ENCODE measurements around the gene TRIM67. TPM values are rescaled to one million over a fixed set of nuclear protein-coding genes. Genes with fewer than 3 reads are reported as not detected.

TRIM67 gene
- total RNA-seq, 1 donor from 2014 or later = 0.22 TPM

DNA sequence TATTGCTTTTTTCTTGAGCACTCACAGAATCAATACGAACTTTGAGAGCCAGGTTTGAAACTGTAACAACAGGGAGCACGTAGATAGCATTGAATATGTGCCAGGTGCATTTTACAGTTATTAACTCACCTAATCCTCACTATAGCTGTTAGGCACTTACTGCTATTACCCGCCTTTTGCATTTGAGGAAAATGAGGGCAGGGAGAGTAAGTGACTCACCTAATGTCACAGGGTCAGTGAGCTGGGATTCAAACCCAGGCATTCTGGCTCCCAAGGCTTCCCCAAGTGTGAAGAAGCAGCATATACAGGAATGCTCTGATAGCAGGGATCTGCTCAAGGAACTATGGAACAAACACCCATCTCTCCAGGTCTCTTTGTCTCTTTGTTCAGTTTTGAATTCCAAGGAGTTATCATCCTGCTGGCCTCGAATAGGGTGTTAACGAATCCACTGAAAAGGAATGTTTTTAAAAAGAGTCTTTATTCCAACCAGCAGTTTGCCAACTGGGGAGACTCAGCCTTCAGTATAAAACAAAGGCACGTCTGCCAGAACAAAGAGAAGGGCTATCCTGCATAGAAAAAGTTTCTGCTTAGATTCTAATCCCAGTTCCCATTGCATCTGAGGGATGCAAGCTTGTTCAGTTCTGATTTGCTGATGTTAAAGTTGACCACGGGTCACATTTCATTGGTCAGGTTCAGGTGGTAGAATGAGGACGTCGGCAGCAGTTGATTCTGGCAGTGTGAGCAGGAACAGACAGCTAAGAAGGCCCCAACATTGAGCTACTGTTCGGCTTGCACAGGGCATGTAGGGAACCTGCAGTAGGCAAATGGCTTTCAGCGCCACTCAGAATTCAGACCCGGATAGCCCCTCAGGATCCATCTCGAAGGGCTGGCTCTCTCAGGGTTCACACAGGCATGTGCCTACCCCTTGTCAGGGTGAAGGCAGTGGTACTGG, 22.1 kb downstream of the TRIM67 start:
- peak; percentile 30 for DNase-seq (ENCODE audit: low spot score)

DNA sequence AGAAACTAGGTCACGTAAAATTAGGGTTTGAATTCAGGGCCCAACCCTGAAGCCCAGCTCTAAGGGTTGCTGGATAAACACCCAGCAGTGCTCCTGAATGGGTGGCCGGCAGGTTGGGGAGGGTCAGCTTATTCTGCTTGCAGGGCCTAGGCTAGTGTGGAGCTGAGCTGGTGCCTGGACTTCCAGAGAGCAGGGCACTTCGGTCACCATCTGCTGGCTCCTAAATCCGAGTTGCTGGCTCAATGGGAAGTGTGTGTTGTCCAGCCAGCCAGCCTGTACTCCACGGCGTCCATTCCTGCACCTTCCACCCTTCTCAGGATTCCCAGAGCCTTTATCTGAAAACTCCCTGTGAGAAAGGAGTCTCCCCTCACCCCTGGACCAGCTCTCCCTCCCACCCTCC, 23.0 kb downstream of the TRIM67 start:
- peak; percentile 69 for DNase-seq (ENCODE audit: low spot score)

DNA sequence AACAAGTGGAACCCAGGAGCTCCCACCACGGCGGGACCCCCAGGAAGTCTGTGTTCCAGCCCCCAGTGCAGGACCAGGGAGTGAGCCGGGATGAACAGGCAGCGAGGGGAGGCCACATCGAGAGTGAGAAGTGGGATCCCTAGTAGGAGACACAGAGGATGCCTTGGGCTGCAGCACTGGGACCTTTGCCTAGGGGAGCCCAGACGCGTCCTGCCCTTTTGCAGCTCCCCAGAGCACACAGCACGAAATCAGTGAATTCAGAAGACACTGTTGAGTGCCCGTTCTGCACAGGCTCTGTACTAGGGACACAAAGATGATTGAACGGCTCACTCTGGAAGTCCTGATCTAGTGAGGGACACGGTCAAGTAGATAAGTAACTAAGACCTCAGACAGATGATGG, 23.5 kb downstream of the TRIM67 start:
- DNase-seq (ENCODE audit: low spot score) = peak; percentile 68

DNA sequence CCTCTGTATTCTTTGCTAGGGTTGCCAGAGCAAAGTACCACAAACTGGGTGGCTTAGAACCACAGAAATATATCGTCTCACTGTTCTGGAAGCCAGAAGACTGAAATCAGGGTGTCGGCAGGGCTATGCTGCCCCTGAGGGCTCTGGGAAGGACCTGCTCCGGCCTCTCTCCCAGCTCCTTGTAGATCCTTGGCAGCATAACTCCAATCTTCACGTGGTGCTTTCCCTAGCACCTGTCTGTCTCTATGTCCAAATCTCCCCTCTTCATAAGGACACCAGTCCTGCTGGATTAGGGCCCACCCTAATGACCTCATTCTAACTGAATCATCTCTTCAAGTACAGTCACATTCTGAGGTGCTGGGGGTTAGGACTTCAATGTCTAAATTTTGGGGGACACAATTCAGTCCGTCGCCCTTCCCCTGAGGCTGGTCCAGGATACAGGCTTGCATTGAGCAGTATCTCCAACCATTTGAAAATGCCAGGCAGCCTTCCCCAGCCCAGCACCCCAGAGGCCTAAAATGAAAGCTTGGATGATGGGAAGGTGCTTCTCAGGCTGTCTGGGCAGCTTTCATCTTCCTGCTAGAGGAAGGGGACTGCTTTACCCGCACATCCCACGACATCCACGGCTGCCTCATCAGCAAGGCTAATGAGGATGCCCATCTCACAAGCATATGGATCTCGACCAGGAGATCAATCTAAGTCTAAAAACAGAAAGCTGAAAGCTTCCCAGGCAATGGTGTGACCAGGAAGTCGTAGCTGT, 24.7 kb downstream of the TRIM67 start:
- peak; percentile 53 for DNase-seq (ENCODE audit: low spot score)

DNA sequence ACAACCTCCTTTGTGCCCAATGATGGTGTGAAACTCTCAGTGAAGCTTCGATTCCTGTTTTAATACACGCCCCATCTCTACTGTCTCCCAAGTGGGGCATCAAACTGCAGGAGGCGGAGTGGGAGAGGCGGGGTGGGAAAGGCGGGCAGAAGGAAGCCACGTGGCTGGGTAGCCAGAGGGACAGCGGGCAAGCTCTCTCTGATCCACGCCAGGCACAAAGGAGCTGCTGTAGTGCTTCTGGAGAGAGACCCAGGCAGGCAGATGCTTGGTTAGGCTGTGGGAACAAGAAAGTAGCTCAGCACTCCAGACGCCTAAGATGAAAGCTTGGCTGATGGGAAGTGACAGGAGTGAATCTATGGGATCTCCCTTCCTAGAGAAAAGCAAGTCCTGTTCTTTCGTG, 25.7 kb downstream of the TRIM67 start:
- peak; percentile 47 for DNase-seq (ENCODE audit: low spot score)

DNA sequence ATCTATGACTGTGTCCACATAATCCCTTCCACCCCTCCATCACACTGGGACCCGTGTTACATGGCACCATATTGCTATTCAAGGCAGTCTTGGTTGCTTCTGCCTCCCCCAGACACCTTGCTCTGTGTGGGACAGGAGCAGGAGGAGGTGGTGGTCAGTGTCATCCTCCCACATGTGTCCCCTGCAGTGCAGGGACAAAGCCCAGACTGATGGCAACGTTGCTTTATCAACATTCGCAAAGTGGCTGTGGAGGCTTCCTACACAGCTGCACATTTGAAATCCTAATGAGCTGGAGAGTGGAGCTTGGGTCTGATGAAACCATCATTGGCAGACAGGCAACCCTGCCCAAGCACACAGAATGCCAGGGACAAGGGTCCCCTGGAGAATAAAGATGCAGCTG, 26.2 kb downstream of the TRIM67 start:
- peak; percentile 45 for DNase-seq (ENCODE audit: low spot score)

DNA sequence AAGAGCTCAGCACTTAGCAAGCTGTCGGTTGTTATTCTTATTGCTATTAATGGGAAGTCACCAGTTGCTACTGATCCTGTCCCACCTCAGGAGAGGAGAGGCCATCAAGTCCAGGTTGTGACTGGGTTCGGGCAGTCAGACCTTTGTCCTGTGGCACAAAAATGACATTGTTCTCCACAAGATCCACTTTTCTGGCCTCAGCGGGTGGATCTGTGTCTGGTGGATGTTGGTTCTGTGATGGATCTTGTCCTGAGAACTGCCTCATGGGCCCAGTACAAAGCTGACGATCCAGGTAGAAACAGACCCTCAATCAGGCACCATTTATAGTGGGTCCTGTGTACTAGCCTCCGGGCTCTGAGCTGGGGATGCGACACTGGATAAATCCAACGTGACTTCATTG, 26.9 kb downstream of the TRIM67 start:
- peak; percentile 57 for DNase-seq (ENCODE audit: low spot score)

GRCh38 chr1:231189683-231190270, 27.9 kb downstream of the TRIM67 start:
- DNase-seq (ENCODE audit: low spot score) = peak; percentile 49

DNA sequence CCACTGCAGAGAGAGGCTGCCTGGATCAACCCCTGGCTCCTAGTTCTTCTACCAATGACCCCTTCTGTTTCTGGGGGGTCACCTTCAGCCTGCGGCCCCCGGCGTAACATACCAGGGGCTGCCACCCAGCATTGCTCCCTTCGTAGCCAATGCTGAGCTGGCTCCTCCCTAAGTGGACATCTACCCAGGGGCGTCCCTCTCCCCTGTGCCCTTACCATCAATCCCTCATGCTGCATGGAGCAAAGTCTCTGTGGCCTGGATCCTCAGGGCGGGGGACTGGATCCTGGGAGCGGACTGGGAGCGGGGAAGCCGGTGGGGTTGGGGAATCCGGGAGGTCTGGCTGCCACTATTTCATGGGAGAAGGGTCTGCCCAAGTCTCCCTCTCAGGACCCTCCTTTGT, 28.6 kb downstream of the TRIM67 start:
- DNase-seq (ENCODE audit: low spot score) = peak; percentile 62

- no peak for DNase-seq (ENCODE audit: low spot score)
Observed at GRCh38 chr1:231192620-231193163, 30.8 kb downstream of the TRIM67 start.

- DNase-seq (ENCODE audit: low spot score) = no peak
Observed at GRCh38 chr1:231193710-231194340, 32.0 kb downstream of the TRIM67 start.

GRCh38 chr1:231194476-231194842, 32.6 kb downstream of the TRIM67 start:
- no peak for DNase-seq (ENCODE audit: low spot score)

GRCh38 chr1:231194843-231195516, 33.1 kb downstream of the TRIM67 start:
- peak; percentile 65 for DNase-seq (ENCODE audit: low spot score)

DNA sequence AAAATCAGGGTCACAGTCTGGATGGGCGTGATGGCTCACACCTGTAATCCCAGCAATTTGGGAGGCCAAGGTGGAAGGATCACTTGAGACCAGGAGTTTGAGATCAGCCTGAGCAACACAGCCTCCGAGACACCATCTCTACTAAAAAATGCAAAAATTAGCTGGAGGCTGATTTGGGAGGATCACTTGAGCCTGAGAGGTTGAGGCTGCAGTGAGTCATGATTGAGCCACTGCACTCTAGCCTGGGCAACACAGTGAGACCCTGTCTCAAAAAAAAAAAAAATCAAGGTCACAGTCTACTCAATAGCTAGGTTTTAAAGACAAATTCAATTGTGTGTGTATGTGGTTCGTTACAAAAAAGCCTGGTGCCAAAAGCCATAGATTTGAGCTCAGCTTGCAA, 34.4 kb downstream of the TRIM67 start:
- no peak for DNase-seq (ENCODE audit: low spot score)

- DNase-seq (ENCODE audit: low spot score) = no peak
Observed at GRCh38 chr1:231196728-231197127, 34.9 kb downstream of the TRIM67 start.

DNA sequence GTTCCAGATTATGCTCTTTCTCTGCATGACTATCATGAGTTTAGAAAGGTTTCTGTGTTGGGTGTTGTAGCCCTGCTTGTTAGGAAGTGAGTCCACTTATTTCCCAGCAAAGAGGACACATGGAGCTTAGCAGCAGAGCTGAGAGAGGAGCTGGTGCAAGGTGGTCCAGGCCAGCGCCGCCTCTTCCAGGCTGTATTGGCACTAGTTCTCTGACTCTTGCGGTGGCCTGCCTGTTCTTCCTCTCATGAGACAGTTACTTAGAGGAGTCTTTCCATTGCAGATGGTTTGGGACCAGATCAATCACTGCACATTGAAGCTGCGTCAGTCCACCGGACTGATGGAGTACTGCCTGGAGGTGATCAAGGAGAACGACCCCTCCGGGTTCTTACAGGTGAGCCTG, 38.0 kb downstream of the TRIM67 start:
- no peak for DNase-seq (ENCODE audit: low spot score)

GRCh38 chr1:231200388-231201031, 38.7 kb downstream of the TRIM67 start:
- peak; percentile 53 for DNase-seq (ENCODE audit: low spot score)

- DNase-seq (ENCODE audit: low spot score) = peak; percentile 72
Observed at GRCh38 chr1:231201375-231201978, 39.6 kb downstream of the TRIM67 start.

DNA sequence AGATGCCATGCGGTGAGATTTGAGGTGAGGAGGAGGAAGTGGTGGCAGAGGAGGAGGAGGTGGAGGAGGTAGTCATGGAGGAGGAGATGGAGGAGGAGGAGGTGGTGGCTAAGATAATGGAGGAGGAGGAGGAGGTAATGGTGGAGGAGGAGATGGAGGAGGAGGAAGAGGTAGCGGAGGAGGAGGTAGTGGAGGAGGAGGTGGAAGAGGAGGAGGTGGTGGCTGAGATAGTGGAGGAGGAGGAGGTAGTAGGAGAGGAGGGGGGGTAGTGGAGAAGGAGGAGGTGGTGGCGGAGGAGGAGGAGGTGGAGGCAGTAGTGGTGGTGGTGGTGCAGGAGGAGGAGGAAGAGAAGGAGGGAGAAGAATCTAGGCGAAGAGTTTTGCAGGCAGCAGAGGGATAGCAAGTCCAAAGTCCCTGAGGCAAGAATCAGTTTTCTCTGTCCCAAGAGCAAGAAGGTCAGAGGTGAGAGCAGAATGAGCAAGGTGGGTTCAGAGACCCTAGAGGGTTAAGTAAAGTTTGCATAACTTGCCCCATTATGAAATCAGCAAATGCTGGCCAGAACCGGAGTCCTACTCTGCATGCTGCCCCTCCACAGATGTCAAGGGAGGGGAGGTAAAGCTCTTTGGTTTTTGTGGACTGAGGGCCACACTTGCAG, 40.2 kb downstream of the TRIM67 start:
- DNase-seq (ENCODE audit: low spot score) = no peak

Data from mesenteric fat pad (tissue), 1 donor.